Dermis microvascular lymphatic vessel endothelial cell (primary cell): ENCODE data around the gene TTLL4. TPM values are rescaled to one million over a fixed set of nuclear protein-coding genes. Genes with fewer than 3 reads are reported as not detected.

Experiments used
- DNase-seq, 2 donors: peaks; one replicate each; pipeline versions ENCODE4 v3.0.0 to v3.0.0-alpha.2; 2010; ENCODE audit warnings: low read depth in 2 of 2
- total RNA-seq: library from RNA; depleted of rRNA; stranded (reverse); fragments of >200 nt; gene quantifications from 2 replicates; pipeline ENCODE4 v1.2.1, GENCODE V29; 2014

The TTLL4 gene
- total RNA-seq, 1 donor from 2014 or later: 5.4 TPM

GRCh38 chr2:218711550-218711929 lies 905 bp downstream of the TTLL4 start:
- DNase-seq: peak in 1 of 2 donors; percentile 21

- DNase-seq: no peak
Measured at GRCh38 chr2:218713922-218714321, 3.3 kb downstream of the TTLL4 start.

GRCh38 chr2:218716070-218716469 lies 5.4 kb downstream of the TTLL4 start:
- DNase-seq: peak in 1 of 2 donors; percentile 45

- DNase-seq: no peak
Measured at GRCh38 chr2:218717262-218717661, 6.6 kb downstream of the TTLL4 start.

GRCh38 chr2:218718058-218718457 lies 7.4 kb downstream of the TTLL4 start:
- no peak for DNase-seq

GRCh38 chr2:218719457-218719856 lies 8.8 kb downstream of the TTLL4 start:
- no peak for DNase-seq

- DNase-seq: no peak
Measured at GRCh38 chr2:218720048-218721041, 9.7 kb downstream of the TTLL4 start.

GRCh38 chr2:218721488-218721887 lies 10.9 kb downstream of the TTLL4 start:
- DNase-seq: no peak

- DNase-seq: no peak
Measured at GRCh38 chr2:218721934-218722333, 11.3 kb downstream of the TTLL4 start.

- peak in 1 of 2 donors; percentile 67 for DNase-seq
Measured at GRCh38 chr2:218722419-218722818, 11.8 kb downstream of the TTLL4 start.

- DNase-seq: peak in 1 of 2 donors; percentile 15
Measured at GRCh38 chr2:218722876-218723785, 12.5 kb downstream of the TTLL4 start.

- no peak for DNase-seq
Measured at GRCh38 chr2:218726004-218726574, 15.5 kb downstream of the TTLL4 start.

GRCh38 chr2:218727502-218728165 lies 17.0 kb downstream of the TTLL4 start:
- DNase-seq: peak in 1 of 2 donors; percentile 25

- DNase-seq: no peak
Measured at GRCh38 chr2:218729640-218730039, 19.0 kb downstream of the TTLL4 start.

- no peak for DNase-seq
Measured at GRCh38 chr2:218732052-218732760, 21.6 kb downstream of the TTLL4 start.

GRCh38 chr2:218732761-218733158 lies 22.1 kb downstream of the TTLL4 start:
- DNase-seq: no peak

- peak; percentile 29 to 34 for DNase-seq
Measured at GRCh38 chr2:218733171-218734021, 22.8 kb downstream of the TTLL4 start.

- no peak for DNase-seq
Measured at GRCh38 chr2:218734190-218734975, 23.7 kb downstream of the TTLL4 start.

GRCh38 chr2:218736531-218736930 lies 25.9 kb downstream of the TTLL4 start:
- no peak for DNase-seq
